PC-9 (cell line): Measurements from ENCODE around the gene PLEKHM2. TPM values are rescaled to one million over a fixed set of nuclear protein-coding genes. Genes with fewer than 3 reads are reported as not detected.
A peak's percentile ranks its signal among the peaks of the same experiment; 100 is the strongest.

ENCODE experiments used
- BruUV-seq: library from RNA; stranded (reverse); fragments of 400-500 nt; replicated peaks from 2 replicates; lab custom pipeline; 2021; lab: Mats Ljungman, UMichigan
- CTCF ChIA-PET: fragments of 300-600 bp; sonication (Branson Sonifier 250); formaldehyde crosslinking; loops from one replicate; lab custom pipeline; 2022; ENCODE audit warnings: antibody characterized with exemption; lab: Charles Lee
- POLR2A ChIA-PET: fragments of 300-600 bp; sonication (Branson Sonifier 250); formaldehyde crosslinking; loops from one replicate; lab custom pipeline; 2022; ENCODE audit warnings: antibody characterized with exemption; ENCODE audit not compliant: unreplicated experiment; lab: Charles Lee
- DNase-seq, 2 experiments: peaks; one replicate each; pipeline versions ENCODE4 v3.0.0 to v3.0.0-alpha.2; 2015 to 2022; ENCODE audit warnings: mixed read lengths in 1 of 2
- H2AFZ ChIP-seq: fragments of 200-600 bp; sonication (generic); 2 replicates; pipeline ENCODE4 v1.8.1; 2017; ENCODE audit warnings: antibody characterized with exemption
- H3F3A ChIP-seq: fragments of 200-600 bp; sonication (generic); 2 replicates; pipeline ENCODE4 v1.8.1; 2017; ENCODE audit warnings: antibody characterized with exemption, mild to moderate bottlenecking, low read depth; ENCODE audit not compliant: insufficient read depth
- H3K27ac ChIP-seq: fragments of 200-600 bp; sonication (generic); 2 replicates; pipeline ENCODE4 v1.6.1; 2016; ENCODE audit warnings: mixed run types
- H3K27me3 ChIP-seq: fragments of 200-600 bp; sonication (generic); 2 replicates; pipeline ENCODE4 v1.6.1; 2016; ENCODE audit warnings: low read depth, mixed run types; ENCODE audit not compliant: insufficient read depth
- H3K36me3 ChIP-seq: fragments of 200-600 bp; sonication (generic); 2 replicates; pipeline ENCODE4 v1.6.1; 2016; ENCODE audit warnings: low read depth, mixed run types
- H3K4me1 ChIP-seq: fragments of 200-600 bp; sonication (generic); replicated peaks from 2 replicates; pipeline ENCODE4 v1.6.1; 2016; ENCODE audit warnings: mixed run types; ENCODE audit not compliant: insufficient read depth
- H3K4me2 ChIP-seq: fragments of 200-600 bp; sonication (generic); 2 replicates; pipeline ENCODE4 v1.6.1; 2017; ENCODE audit warnings: mixed run types
- H3K4me3 ChIP-seq: fragments of 200-600 bp; sonication (generic); 2 replicates; pipeline ENCODE4 v1.6.1; 2016; ENCODE audit warnings: mixed run types
- H3K79me2 ChIP-seq: fragments of 200-600 bp; sonication (generic); 2 replicates; pipeline ENCODE4 v1.6.1; 2017; ENCODE audit warnings: low read depth, mixed run types
- H3K9me2 ChIP-seq: fragments of 200-600 bp; sonication (generic); 2 replicates; pipeline ENCODE4 v1.8.1; 2017; ENCODE audit warnings: mild to moderate bottlenecking; ENCODE audit not compliant: insufficient read depth
- H3K9me3 ChIP-seq: fragments of 200-600 bp; sonication (generic); 2 replicates; pipeline ENCODE4 v1.8.1; 2016; ENCODE audit warnings: low read depth; ENCODE audit not compliant: insufficient read depth
- H4K20me1 ChIP-seq: fragments of 200-600 bp; sonication (generic); 2 replicates; pipeline ENCODE4 v1.8.1; 2017; ENCODE audit not compliant: insufficient read depth
- EZH2 ChIP-seq: fragments of 200-600 bp; sonication (generic); IDR thresholded peaks from 2 replicates; pipeline ENCODE4 v1.8.0; 2017; ENCODE audit warnings: antibody characterized with exemption, low read depth
- intact Hi-C: fragments of 100-400 bp; cut with micrococcal nuclease; formaldehyde crosslinking; loops from one replicate; pipeline ENCODE4 v1.10.0; 2022; ENCODE audit not compliant: unreplicated experiment
- total RNA-seq: library from RNA; stranded (reverse); gene quantifications from 2 replicates; pipeline ENCODE4 v1.2.3, GENCODE V29; 2021
- TF ChIP-seq, protein P1 (sequence below): fragments of 200-600 bp; sonication (generic); conservative IDR thresholded peaks from 2 replicates; pipeline ENCODE4 v1.6.1; 2017; ENCODE audit warnings: mixed run types, antibody characterized with exemption, mild to moderate bottlenecking, moderate library complexity

The PLEKHM2 gene
- total RNA-seq, 1 experiment from 2014 or later, result 45.9 TPM

DNA sequence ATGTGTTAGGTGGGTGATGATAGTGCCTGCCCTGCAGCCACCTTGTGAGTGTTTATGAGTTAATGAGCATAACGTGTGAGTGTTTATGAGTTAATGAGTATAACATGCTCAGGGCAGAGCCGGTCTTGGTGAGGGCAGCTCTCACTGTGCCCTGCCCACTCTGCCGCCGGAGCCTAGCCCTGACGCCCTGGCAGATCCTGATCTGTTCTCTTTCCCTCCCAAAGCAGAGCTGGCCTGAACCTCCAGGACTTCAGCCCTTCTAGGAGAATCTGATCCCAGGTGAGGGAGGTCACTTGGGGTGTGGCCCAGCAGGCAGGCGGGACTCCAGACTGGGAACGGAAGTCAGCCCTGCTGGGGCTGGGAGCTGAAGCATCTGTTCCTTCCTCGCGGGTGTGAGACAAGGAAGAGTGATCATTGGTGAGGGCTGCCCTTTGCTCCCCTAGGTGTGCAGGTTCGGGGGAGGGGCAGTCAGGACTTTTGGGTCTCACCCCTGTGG is 80.2 kb downstream of the PLEKHM2 start:
- BruUV-seq, result no TSS peak
- Histone ChIP-seq H3K4me2 (no peak overlapping the region), H3F3A (no peaks in the 10 kb centered on the region), H3K4me1 (peaks cover 17% of the 10 kb centered on the region), H3K9me2 (no peaks in the 10 kb centered on the region), H3K4me3 (no peak overlapping the region), H2AFZ (no peak overlapping the region), H3K27ac (no peak overlapping the region), H3K27me3 (no peaks in the 10 kb centered on the region), H3K36me3 (no peaks in the 10 kb centered on the region; the same call in 1 of the 2 replicates), H3K9me3 (no peaks in the 10 kb centered on the region), H3K79me2 (peaks cover 10% of the 10 kb centered on the region), H4K20me1 (no peaks in the 10 kb centered on the region)
- ChIA-PET POLR2A (interaction anchor here (0.7 kb wide), 1 partner anchor 98 kb away, joined by 3 read pairs; no protein-coding TSS in a partner anchor), CTCF (interaction anchor here (0.7 kb wide), 1 partner anchor 16 kb away, joined by 3 read pairs; no protein-coding TSS in a partner anchor)
- DNase-seq, result peak in 1 of 2 experiments; percentile 58
- no peak for TF ChIP-seq EZH2
- TF ChIP-seq, protein P1, sequence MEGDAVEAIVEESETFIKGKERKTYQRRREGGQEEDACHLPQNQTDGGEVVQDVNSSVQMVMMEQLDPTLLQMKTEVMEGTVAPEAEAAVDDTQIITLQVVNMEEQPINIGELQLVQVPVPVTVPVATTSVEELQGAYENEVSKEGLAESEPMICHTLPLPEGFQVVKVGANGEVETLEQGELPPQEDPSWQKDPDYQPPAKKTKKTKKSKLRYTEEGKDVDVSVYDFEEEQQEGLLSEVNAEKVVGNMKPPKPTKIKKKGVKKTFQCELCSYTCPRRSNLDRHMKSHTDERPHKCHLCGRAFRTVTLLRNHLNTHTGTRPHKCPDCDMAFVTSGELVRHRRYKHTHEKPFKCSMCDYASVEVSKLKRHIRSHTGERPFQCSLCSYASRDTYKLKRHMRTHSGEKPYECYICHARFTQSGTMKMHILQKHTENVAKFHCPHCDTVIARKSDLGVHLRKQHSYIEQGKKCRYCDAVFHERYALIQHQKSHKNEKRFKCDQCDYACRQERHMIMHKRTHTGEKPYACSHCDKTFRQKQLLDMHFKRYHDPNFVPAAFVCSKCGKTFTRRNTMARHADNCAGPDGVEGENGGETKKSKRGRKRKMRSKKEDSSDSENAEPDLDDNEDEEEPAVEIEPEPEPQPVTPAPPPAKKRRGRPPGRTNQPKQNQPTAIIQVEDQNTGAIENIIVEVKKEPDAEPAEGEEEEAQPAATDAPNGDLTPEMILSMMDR, result no peak
- intact Hi-C loops, result no loop called here

- H4K20me1 ChIP-seq, result no peaks in the 10 kb centered on the region
- H3K4me2 ChIP-seq, result no peak overlapping the region
- H3K79me2 ChIP-seq, result peaks cover 4% of the 10 kb centered on the region; the same call in 1 of the 2 replicates
- DNase-seq, result no peak
- TF ChIP-seq, protein P1, result no peak
- TF ChIP-seq EZH2, result no peak
- peaks cover 15% of the 10 kb centered on the region for H3K4me1 ChIP-seq
- H3K9me3 ChIP-seq, result no peaks in the 10 kb centered on the region
- ChIA-PET CTCF (no interaction called here), POLR2A (no interaction called here)
- no peak overlapping the region for H3K4me3 ChIP-seq
- H2AFZ ChIP-seq, result no peak overlapping the region
- no peaks in the 10 kb centered on the region; the same call in 1 of the 2 replicates for H3K36me3 ChIP-seq
- no peaks in the 10 kb centered on the region for H3F3A ChIP-seq
- H3K27me3 ChIP-seq, result no peaks in the 10 kb centered on the region
- intact Hi-C loops, result no loop called here
- no peak overlapping the region for H3K27ac ChIP-seq
- no peaks in the 10 kb centered on the region for H3K9me2 ChIP-seq
- BruUV-seq, result no TSS peak
Observed at GRCh38 chr1:15764890-15765289, 80.8 kb downstream of the PLEKHM2 start.

DNA sequence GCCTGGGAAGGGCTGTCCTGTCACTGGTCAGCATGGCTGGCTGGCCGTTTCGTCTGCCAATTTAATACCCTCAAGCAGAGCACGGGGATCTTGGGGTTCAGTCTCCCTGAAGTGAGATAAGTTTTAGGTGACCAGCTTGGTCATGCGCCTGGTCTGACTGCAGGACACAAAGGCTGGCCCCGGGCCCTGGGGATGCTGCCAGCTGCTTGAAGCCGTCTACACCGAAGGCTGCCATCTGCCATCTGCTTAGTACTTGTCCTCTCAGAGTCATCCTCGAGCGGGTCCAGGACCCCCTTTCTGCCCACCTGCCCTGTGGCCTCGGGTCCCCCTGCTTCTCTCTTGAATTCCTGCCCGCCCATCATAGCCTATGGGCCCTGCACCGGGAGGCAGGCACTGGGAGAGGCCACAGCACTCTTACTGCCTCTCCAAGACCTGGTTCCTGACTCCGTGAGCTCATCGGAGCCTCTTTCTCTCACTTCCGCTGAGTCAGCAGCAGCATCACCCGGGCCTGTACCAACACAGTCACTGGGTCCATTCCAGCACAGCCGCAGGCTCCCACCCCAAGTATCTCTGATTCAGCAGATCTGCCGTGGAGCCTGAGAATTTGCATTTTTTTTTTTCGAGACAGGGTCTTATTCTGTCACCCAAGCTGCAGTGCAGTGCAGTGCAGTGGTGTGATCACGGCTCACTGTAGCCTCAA is 81.5 kb downstream of the PLEKHM2 start:
- Histone ChIP-seq H3K4me3 (no peak overlapping the region), H3K27me3 (no peaks in the 10 kb centered on the region), H3K36me3 (no peaks in the 10 kb centered on the region; the same call in 1 of the 2 replicates), H3K9me3 (no peaks in the 10 kb centered on the region), H3F3A (no peaks in the 10 kb centered on the region), H3K79me2 (no peaks in the 10 kb centered on the region), H4K20me1 (no peaks in the 10 kb centered on the region), H2AFZ (no peak overlapping the region), H3K4me1 (peaks cover 8% of the 10 kb centered on the region; the same call in 1 of the 2 replicates), H3K4me2 (no peak overlapping the region), H3K27ac (no peak overlapping the region), H3K9me2 (no peaks in the 10 kb centered on the region)
- intact Hi-C loops, result no loop called here
- POLR2A ChIA-PET, result no interaction called here
- no peak for DNase-seq
- CTCF ChIA-PET, result no interaction called here
- BruUV-seq, result no TSS peak
- TF ChIP-seq, protein P1, result no peak
- no peak for TF ChIP-seq EZH2
